ENCODE data around the gene PES1.

GRCh38 chr22:30614879-30615278 is 23.2 kb upstream of the PES1 start:
- no peak for TF ChIP-seq CTCF (IDR thresholded peaks at IDR 0.05; ENCODE audit: insufficient read depth, low read length, poor library complexity, severe bottlenecking)
- no peak for TF ChIP-seq EZH2phosphoT487 (conservative IDR thresholded peaks at IDR 0.05; ENCODE audit: low read length)

Data from SU-DHL-6 (cell line).